Neural cell (in vitro differentiated cells): ENCODE measurements around the gene COL3A1. TPM values are rescaled to one million over a fixed set of nuclear protein-coding genes. Genes with fewer than 3 reads are reported as not detected.

Experiments used
- H2AFZ ChIP-seq: fragments of 200-600, 300-800 bp; sonication (generic), shearing (Covaris generic); 2 replicates; pipeline ENCODE4 v1.6.0; 2014; ENCODE audit warnings: low read depth, mild to moderate bottlenecking, antibody characterized with exemption, low read length, moderate library complexity
- H3F3A ChIP-seq: fragments of 200-600 bp; shearing (Covaris generic); 2 replicates; pipeline ENCODE4 v1.6.1; 2016; ENCODE audit warnings: mild to moderate bottlenecking, moderate library complexity, mixed read lengths, antibody characterized with exemption, low read length; ENCODE audit not compliant: insufficient read depth, poor library complexity, severe bottlenecking
- H3K27ac ChIP-seq: fragments of 200-600, 300-800 bp; sonication (generic), shearing (Covaris generic); 2 replicates; pipeline ENCODE4 v1.5.1; 2014; ENCODE audit warnings: mild to moderate bottlenecking, low read length, moderate library complexity
- H3K27me3 ChIP-seq: fragments of 300-800, 200-600 bp; sonication (generic), shearing (Covaris generic); 2 replicates; pipeline ENCODE4 v1.6.0; 2014; ENCODE audit warnings: mild to moderate bottlenecking, low read depth, low read length, moderate library complexity; ENCODE audit not compliant: insufficient read depth
- H3K36me3 ChIP-seq: fragments of 300-800, 200-600 bp; sonication (generic), shearing (Covaris generic); 2 replicates; pipeline ENCODE4 v1.5.1; 2014; ENCODE audit warnings: mild to moderate bottlenecking, antibody characterized with exemption, low read length, moderate library complexity; ENCODE audit not compliant: insufficient read depth
- H3K4me2 ChIP-seq: fragments of 300-800, 200-600 bp; sonication (generic), shearing (Covaris generic); 2 replicates; pipeline ENCODE4 v1.6.0; 2014; ENCODE audit warnings: mild to moderate bottlenecking, low read length
- H3K4me3 ChIP-seq: fragments of 300-800, 200-600 bp; sonication (generic), shearing (Covaris generic); 2 replicates; pipeline ENCODE4 v1.5.1; 2014; ENCODE audit warnings: mild to moderate bottlenecking, low read length, moderate library complexity
- H3K79me2 ChIP-seq: fragments of 200-600 bp; shearing (Covaris generic); replicated peaks from 2 replicates; pipeline ENCODE4 v1.6.0; 2014; ENCODE audit warnings: mild to moderate bottlenecking, low read length, moderate library complexity; ENCODE audit not compliant: insufficient read depth
- H3K9ac ChIP-seq: fragments of 300-800, 200-600 bp; sonication (generic), shearing (Covaris generic); 2 replicates; pipeline ENCODE4 v1.6.1; 2016; ENCODE audit warnings: mild to moderate bottlenecking, low read length, mixed read lengths
- H3K9me2 ChIP-seq: fragments of 200-600 bp; shearing (Covaris generic); 2 replicates; pipeline ENCODE4 v1.6.1; 2016; ENCODE audit warnings: mild to moderate bottlenecking, low read length, mixed read lengths; ENCODE audit not compliant: insufficient read depth
- H3K9me3 ChIP-seq: fragments of 200-600, 300-800 bp; sonication (generic), shearing (Covaris generic); 2 replicates; pipeline ENCODE4 v1.6.1; 2016; ENCODE audit warnings: mild to moderate bottlenecking, mixed run types, low read length, moderate library complexity, mixed read lengths
- H4K20me1 ChIP-seq: fragments of 200-600 bp; shearing (Covaris generic); 2 replicates; pipeline ENCODE4 v1.6.1; 2016; ENCODE audit warnings: mild to moderate bottlenecking, mixed run types; ENCODE audit not compliant: insufficient read depth
- EP300 ChIP-seq: fragments of 450-650 bp; conservative IDR thresholded peaks from 2 replicates; pipeline ENCODE4 v1.6.1; 2014; ENCODE audit warnings: antibody characterized with exemption, mild to moderate bottlenecking, moderate library complexity; ENCODE audit not compliant: poor library complexity, severe bottlenecking
- EZH2 ChIP-seq: fragments of 200-600, 300-800 bp; shearing (Covaris generic), sonication (generic); IDR thresholded peaks from 2 replicates; pipeline ENCODE4 v1.6.1; 2014; ENCODE audit warnings: antibody characterized with exemption, low read length, borderline replicate concordance, mild to moderate bottlenecking; ENCODE audit not compliant: insufficient read depth, poor library complexity, severe bottlenecking
- POLR2AphosphoS5 ChIP-seq: IDR thresholded peaks from 2 replicates; pipeline ENCODE4 v1.6.1; 2012
- RAD21 ChIP-seq: fragments of 450-650 bp; conservative IDR thresholded peaks from 2 replicates; pipeline ENCODE4 v1.6.1; 2014; ENCODE audit warnings: antibody characterized with exemption, mild to moderate bottlenecking, moderate library complexity
- REST ChIP-seq: IDR thresholded peaks from 2 replicates; pipeline ENCODE4 v1.6.1; 2012; ENCODE audit warnings: borderline replicate concordance
- SMC3 ChIP-seq: fragments of 450-650 bp; conservative IDR thresholded peaks from 2 replicates; pipeline ENCODE4 v1.6.1; 2014; ENCODE audit warnings: antibody characterized with exemption, mild to moderate bottlenecking, moderate library complexity; ENCODE audit not compliant: poor library complexity
- TAF1 ChIP-seq: IDR thresholded peaks from 2 replicates; pipeline ENCODE4 v1.6.1; 2012; ENCODE audit warnings: low read depth
- polyA plus RNA-seq: library from polyadenylated mRNA; depleted of rRNA; stranded (reverse); fragments of >200 nt; gene quantifications from 2 replicates; pipeline ENCODE4 v1.2.3, GENCODE V29; 2014
- TF ChIP-seq, protein P1 (sequence below): fragments of 450-650 bp; IDR thresholded peaks from 2 replicates; pipeline ENCODE4 v1.5.1; 2014; ENCODE audit warnings: antibody characterized with exemption, mild to moderate bottlenecking, moderate library complexity; ENCODE audit not compliant: poor library complexity, severe bottlenecking

COL3A1 gene
- polyA plus RNA-seq, 1 donor from 2014 or later: 1.3 TPM

GRCh38 chr2:189047171-189047888 is 73.2 kb downstream of the COL3A1 start:
- no peaks in the 10 kb centered on the region for H3K9me2 ChIP-seq
- H3K27me3 ChIP-seq: no peaks in the 10 kb centered on the region
- no peaks in the 10 kb centered on the region for H3F3A ChIP-seq
- H3K4me2 ChIP-seq: no peak overlapping the region
- H2AFZ ChIP-seq: no peak overlapping the region
- no peak overlapping the region for H3K4me3 ChIP-seq
- TF ChIP-seq POLR2AphosphoS5 (no peak), SMC3 (no peak), TAF1 (no peak), RAD21 (no peak), EZH2 (no peak), EP300 (no peak)
- TF ChIP-seq, protein P1, sequence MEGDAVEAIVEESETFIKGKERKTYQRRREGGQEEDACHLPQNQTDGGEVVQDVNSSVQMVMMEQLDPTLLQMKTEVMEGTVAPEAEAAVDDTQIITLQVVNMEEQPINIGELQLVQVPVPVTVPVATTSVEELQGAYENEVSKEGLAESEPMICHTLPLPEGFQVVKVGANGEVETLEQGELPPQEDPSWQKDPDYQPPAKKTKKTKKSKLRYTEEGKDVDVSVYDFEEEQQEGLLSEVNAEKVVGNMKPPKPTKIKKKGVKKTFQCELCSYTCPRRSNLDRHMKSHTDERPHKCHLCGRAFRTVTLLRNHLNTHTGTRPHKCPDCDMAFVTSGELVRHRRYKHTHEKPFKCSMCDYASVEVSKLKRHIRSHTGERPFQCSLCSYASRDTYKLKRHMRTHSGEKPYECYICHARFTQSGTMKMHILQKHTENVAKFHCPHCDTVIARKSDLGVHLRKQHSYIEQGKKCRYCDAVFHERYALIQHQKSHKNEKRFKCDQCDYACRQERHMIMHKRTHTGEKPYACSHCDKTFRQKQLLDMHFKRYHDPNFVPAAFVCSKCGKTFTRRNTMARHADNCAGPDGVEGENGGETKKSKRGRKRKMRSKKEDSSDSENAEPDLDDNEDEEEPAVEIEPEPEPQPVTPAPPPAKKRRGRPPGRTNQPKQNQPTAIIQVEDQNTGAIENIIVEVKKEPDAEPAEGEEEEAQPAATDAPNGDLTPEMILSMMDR: no peak
- no peak overlapping the region for H3K27ac ChIP-seq
- no peaks in the 10 kb centered on the region for H3K9me3 ChIP-seq
- H3K79me2 ChIP-seq: no peaks in the 10 kb centered on the region
- no peak overlapping the region for H3K9ac ChIP-seq
- H3K36me3 ChIP-seq: no peaks in the 10 kb centered on the region
- H4K20me1 ChIP-seq: no peaks in the 10 kb centered on the region

DNA sequence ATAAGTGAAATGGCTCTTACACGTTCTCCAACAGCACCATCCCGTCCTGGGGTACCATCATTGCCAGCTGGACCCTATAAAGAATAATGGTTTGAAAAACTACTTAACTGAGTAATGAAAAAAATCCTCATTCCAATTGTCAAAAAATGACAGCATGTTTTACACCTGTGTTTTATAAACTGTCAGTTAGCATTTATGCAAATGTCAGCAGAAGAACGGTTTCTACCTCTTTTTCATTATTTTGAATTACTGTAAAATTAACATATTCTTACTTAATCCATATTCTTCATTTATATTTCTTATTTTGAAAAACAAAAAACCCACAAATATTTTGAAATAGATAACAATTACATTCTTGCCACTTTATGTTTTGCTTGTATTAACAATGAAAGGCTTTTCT is 74.0 kb downstream of the COL3A1 start:
- no peak overlapping the region for H3K4me2 ChIP-seq
- H4K20me1 ChIP-seq: no peaks in the 10 kb centered on the region
- no peak overlapping the region for H3K9ac ChIP-seq
- no peaks in the 10 kb centered on the region for H3K9me3 ChIP-seq
- H3K79me2 ChIP-seq: no peaks in the 10 kb centered on the region
- no peak for TF ChIP-seq RAD21
- no peak for TF ChIP-seq REST
- H2AFZ ChIP-seq: no peak overlapping the region
- no peaks in the 10 kb centered on the region for H3K36me3 ChIP-seq
- H3F3A ChIP-seq: no peaks in the 10 kb centered on the region
- H3K27me3 ChIP-seq: no peaks in the 10 kb centered on the region
- no peak overlapping the region for H3K27ac ChIP-seq
- H3K4me3 ChIP-seq: no peak overlapping the region
- H3K9me2 ChIP-seq: no peaks in the 10 kb centered on the region

GRCh38 chr2:189049709-189050164 is 75.6 kb downstream of the COL3A1 start:
- H2AFZ ChIP-seq: no peak overlapping the region
- TF ChIP-seq EP300: no peak
- no peak for TF ChIP-seq RAD21
- no peak for TF ChIP-seq TAF1
- no peak for TF ChIP-seq SMC3
- TF ChIP-seq EZH2: no peak
- TF ChIP-seq REST: no peak
- TF ChIP-seq, protein P1: no peak
- H3K4me3 ChIP-seq: no peak overlapping the region
- no peaks in the 10 kb centered on the region for H3K36me3 ChIP-seq
- no peaks in the 10 kb centered on the region for H3F3A ChIP-seq
- H3K9ac ChIP-seq: no peak overlapping the region
- no peaks in the 10 kb centered on the region for H4K20me1 ChIP-seq
- H3K9me3 ChIP-seq: no peaks in the 10 kb centered on the region
- no peaks in the 10 kb centered on the region for H3K9me2 ChIP-seq
- no peak overlapping the region for H3K4me2 ChIP-seq
- H3K79me2 ChIP-seq: no peaks in the 10 kb centered on the region
- H3K27me3 ChIP-seq: no peaks in the 10 kb centered on the region
- no peak overlapping the region for H3K27ac ChIP-seq
